Cardiac fibroblast (primary cell): ENCODE measurements around the gene KIAA1586.
"Not testable (repeated sequence)": the region's sequence is repeated elsewhere in the genome, so short reads cannot be mapped to it uniquely, and the experiment has no call there.

ENCODE experiments used
- DNase-seq, 2 donors: peaks; one replicate each; pipeline versions ENCODE4 v3.0.0 to v3.0.0-alpha.2; 2010; ENCODE audit warnings: low read depth in 2 of 2
- H3K4me3 ChIP-seq, 2 donors: replicated peaks in 1 of 2; 1 replicate in 1 of 2; 2 replicates in 1 of 2; pipeline ENCODE4 v1.5.1; 2011; ENCODE audit warnings: low read depth in 2 of 2, low read length in 2 of 2, mild to moderate bottlenecking in 2 of 2, moderate library complexity in 1 of 2
- CTCF ChIP-seq: IDR thresholded peaks from one replicate; pipeline ENCODE4 v1.5.1; 2011; ENCODE audit warnings: low read depth, mild to moderate bottlenecking, low read length, inconsistent platforms

KIAA1586 gene

GRCh38 chr6:57087916-57088315, 41.4 kb downstream of the KIAA1586 start:
- H3K4me3 ChIP-seq: no peak overlapping the region
- TF ChIP-seq CTCF: no peak
- DNase-seq: no peak

- no peak for DNase-seq
- no peak for TF ChIP-seq CTCF
- H3K4me3 ChIP-seq: peak overlapping the region; percentile 52 to 67
Measured at GRCh38 chr6:57089265-57089664, 42.8 kb downstream of the KIAA1586 start.

- no peak for TF ChIP-seq CTCF
- DNase-seq: peak; percentile 96 to 97
- peak within 1 kb of the TSS; percentile 52 to 67 for H3K4me3 ChIP-seq
Measured at GRCh38 chr6:57089687-57090457, 43.4 kb downstream of the KIAA1586 start, which contains the start of gene ZNF451. ZNF451 (plus strand) TSS chr6:57090188; CDS start chr6:57090254, 66 bp downstream.

- not testable (repeated sequence) for DNase-seq, H3K4me3 ChIP-seq
Measured at GRCh38 chr6:57090458-57091067, 44.1 kb downstream of the KIAA1586 start.

- H3K4me3 ChIP-seq: peak overlapping the region in 1 of 2 donors; percentile 37
- DNase-seq: not testable (repeated sequence)
Measured at GRCh38 chr6:57091375-57091774, 44.9 kb downstream of the KIAA1586 start.

GRCh38 chr6:57094689-57095088, 48.2 kb downstream of the KIAA1586 start:
- H3K4me3 ChIP-seq: no peak overlapping the region

GRCh38 chr6:57097596-57097995, 51.1 kb downstream of the KIAA1586 start:
- no peak overlapping the region for H3K4me3 ChIP-seq
- no peak for TF ChIP-seq CTCF
- DNase-seq: peak in 1 of 2 donors; percentile 40

More at GRCh38 chr6:57094689-57095088, 48.2 kb downstream of the KIAA1586 start:
- no peak for DNase-seq
- no peak for TF ChIP-seq CTCF
